NOMO-1 (cell line): ENCODE results near the gene C16orf78.
"Not testable (repeated sequence)": the region's sequence is repeated elsewhere in the genome, so short reads cannot be mapped to it uniquely, and the experiment has no call there.

Source experiments
- DNase-seq, 2 experiments: peaks; one replicate each; lab custom pipeline; 2025; ENCODE audit not compliant: unreplicated experiment in 2 of 2; lab: John Stamatoyannopoulos, UW

Gene C16orf78

DNA sequence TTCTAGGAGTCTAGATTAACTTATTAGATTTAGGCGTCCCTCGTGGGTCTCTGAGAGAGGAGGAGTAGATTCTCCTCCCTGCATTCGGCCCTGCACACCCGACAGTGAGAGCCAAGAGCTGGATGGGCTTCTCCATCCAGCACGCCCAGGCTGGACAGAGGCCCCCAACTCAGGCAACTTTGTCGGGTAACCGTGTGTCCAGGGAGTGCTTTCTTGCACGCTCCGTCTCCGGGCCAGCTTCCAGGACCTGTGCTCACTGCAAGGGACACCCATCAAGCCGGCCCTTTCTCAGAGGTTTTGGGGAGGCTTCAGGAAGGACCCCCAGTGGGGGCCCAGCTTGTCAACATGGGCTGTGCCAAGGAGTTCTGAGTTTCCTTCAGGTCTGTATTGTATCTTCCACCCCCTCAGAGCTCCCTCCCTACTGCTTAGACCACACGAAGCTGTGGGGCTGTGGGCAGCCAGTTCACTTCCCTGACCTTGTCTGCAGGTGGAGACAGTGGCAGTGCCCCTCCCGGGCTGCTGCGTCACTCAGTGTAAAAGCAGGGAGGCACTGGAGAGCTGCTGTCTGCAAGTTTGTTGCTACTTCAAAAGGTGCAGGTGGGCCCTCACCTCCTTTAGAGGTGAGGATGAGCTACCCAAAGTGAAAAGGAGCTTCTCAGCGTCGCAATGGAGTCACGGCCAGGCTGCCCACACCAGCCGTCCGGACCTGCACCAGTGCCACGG is 24.0 kb upstream of the C16orf78 start:
- no peak for DNase-seq

DNA sequence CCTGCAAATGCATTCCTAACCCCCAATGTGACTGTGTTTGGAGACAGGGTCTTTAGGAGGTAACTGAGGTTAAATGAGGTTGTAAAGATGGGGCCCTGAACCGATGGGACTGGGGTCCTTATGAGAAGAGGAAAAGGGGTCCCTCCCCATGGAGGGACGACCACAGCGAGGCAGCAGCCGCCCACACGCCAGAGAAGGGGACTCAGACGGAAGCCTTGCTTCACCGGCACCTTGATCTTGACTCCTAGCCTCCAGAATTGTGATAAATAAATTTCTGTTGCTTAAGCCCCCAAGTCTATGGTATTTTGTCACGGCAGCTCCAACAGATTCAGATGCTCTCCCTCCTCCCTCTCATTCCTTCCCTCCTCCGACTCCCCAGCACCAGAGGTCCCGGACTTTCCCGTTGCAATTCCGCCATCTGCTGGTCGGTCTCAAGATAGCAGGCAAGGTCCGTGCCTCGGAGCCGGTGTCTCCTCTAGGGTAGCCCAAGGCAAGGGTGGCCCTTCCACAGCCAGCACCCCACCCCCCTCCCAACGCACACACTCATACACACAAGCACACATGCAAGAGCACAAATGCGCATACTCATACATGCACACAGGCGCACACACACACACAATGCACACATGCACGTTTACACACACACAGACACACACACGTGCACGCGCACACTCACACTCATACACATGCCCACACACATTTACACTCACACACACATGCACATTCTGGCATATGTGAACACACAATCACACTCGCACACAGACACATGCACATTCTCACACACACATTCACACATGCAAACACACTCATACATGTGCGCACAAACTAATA is 23.1 kb upstream of the C16orf78 start:
- DNase-seq, result peak in 1 of 2 experiments; percentile 4

DNA sequence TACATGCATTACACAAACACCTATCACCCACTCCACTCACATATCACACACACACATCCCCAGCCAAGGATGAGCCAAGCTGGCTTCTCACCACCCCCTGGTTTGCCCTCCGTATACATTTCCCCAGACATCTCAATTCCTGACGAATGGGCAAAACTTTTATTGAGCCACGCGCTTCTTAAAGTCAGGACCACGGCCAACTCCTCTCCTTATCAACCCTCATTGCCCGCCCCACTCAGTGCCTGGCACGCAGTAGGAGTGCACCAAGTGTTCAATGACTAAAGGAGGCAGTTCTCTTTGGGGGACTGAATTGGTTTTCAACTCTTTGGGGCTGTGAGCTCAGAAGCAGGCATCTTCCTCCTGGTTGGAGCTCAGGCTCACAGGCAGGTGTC is 22.5 kb upstream of the C16orf78 start:
- no peak for DNase-seq

DNA sequence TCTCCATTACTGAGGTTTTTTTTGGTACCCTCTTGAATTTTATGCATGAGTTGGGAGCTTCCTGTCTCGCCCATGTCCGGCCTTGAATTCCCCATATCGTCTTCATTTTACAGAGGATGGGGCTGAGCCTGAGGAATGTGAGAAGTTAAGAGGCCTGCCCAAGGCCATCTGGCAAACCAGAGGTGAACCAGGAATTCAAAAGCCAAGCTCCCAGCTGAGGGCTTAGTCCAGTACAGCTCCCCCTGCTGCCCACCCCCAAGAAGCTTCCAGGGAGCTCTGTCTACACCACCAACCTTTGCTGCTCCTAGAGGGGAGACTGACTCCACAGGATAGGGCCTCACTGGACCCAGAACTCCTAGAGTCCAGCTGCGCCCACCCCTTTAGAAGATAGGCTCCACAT is 20.7 kb upstream of the C16orf78 start:
- DNase-seq, result no peak

DNA sequence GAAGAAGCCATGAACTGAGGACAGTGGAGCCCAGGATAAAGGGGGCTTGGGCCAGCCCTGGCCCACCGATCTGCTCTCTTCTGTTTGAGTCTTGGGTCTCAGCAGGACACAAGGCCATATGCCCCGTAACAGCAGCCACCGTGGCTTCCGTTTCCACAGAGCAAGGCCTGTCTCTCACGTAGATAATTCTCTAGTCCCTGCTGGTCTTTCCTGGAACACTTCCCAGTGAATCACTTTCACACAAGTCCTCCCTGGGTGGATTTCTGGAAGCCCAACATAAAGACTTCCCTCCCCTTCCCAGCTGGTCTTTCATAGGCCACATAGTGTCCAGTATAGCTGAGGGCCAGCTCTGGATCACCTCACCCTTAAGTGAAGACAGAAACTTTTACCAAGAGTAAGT is 19.9 kb upstream of the C16orf78 start:
- DNase-seq, result no peak

DNA sequence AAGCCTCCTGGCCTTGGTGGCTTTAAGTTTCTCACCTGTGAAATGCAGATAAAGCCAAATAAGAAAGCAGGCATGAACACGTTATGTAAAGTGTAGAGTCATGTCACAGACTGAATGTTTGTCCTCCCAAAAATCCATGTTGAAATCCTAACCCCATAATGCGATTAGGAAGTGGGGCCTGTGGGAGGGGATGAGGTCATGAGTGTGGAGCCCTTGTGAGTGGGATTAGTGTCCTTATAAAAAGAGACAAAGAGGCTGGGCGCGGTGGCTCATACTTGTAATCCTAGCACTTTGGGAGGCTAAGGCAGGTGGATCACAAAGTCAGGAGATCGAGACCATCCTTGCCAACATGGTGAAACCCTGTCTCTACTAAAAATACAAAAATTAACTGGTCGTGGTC is 19.5 kb upstream of the C16orf78 start:
- no peak for DNase-seq

DNA sequence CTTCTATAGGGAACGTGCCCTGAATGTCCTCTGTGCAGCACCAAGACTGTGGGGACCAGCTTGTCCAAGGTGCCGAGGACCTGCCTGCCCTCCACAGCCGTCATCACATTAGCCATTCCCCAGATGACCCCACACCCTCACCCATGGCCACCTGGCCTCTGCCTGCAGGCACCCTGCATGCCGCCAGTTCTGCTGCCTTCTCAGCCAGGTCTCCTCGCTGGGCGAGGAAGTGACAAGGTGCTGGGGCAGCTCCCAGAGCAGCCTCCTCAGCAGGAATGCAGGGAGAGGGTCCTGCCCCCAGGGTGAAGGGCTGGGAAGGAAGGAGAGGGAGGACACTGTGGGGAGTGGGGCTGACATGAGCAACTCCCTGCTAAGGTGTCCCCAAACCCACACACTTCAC is 18.6 kb upstream of the C16orf78 start:
- DNase-seq, result no peak

DNA sequence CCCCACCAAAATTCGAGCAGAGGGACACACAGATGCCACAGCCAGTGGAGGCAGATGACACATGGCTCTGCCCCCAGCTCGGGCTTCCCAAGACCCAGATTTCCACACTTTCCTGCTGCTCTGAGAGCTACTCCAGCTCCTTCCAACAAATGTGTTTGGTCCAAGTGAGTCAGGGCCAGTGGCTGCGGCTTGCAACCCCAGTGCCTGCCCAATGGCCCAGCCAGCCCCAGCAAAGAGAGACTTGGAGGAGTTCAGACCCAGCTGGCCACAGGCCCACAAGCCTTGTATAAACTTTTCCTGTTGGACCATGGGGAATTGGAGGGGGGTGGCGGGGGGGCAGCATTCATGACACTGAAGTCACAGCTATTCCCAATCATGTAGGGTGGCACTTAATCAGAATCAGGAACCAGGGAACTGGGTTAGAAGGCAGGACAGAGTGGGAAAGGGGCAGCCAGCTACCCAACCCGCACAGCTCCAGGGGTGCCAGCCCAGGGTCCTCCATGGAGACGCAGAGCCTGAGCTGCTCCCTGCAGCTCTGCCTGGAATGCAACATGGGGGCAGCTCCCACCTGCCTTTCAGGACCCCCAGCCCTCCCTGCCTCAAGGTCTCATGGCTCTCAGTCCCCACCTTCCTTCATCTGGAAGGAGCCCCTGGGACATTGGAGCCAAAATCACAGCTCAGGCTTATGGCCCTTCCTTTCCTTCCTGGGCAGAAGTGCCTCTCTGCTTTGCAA is 17.5 kb upstream of the C16orf78 start:
- no peak for DNase-seq

DNA sequence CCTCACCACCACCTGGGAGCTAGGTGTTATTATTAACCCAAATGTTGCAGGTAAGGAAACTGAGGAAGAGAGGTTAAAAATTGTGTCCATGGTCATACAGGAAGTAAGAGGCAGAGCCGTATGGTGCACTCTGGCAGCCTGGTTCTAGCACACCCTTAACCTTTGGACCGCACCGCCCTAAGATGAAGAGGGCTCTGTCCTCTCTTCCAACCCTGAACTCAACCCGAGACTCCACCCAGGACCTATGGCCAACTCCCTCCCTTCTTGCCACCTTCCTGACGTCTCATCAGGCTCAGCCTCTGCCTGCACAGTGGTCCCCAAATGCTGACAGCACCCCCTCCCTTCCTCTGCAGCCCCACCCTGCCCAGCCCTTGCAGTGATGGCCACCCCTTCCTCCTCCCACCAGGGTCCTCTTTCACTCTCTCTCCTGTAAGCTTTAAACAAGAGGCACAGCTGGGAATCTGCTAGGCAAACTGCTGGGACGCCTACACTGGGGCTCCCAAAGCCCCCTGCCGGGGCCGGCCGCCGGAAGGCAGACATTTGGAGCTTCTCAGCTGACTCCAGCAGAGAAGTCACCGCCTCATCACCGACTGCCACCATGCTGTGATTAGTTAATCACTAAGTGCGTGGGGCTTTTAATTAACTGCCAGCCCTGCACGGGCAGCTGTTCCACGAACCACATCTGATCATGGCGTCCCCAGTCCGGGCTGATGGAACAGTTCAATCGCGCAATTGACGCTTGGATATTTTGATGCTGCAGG is 16.7 kb upstream of the C16orf78 start:
- DNase-seq, result no peak

DNA sequence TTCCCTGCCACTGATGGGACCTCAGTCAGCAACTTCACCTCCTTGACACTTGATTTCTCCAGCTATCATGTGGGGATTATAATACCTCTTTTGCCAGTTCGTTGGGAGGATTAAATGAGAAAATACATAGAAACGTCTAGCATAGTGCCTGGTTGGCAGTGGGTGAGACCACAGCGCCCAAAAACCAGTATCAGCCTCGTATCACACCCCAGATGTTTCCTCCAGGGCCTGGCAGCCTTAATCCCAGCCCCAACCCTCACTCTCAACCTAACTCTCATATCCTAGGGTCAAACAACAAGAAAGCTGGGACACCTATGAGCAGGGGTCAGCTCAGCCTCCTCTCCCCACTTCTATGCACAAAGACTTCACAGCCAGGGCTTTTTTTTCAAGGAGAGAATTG is 14.0 kb upstream of the C16orf78 start:
- no peak for DNase-seq

DNA sequence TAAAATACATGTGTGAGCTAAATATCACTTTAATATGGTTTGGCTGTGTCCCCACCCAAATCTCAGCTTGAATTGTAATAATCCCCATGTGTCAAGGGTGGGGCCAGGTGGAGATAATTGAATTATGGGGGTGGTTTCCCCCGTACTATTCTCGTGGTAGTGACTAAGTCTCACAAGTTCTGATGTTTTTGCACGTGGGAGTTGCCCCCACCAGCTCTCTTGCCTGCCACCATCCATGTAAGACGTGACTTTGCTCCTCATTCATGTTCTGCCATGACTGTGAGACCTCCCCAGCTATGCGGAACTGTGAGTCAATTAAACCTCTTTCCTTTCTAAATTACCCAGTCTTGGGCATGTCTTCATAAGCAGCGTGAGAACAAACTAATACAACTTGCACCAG is 11.9 kb upstream of the C16orf78 start:
- DNase-seq, result not testable (repeated sequence)

DNA sequence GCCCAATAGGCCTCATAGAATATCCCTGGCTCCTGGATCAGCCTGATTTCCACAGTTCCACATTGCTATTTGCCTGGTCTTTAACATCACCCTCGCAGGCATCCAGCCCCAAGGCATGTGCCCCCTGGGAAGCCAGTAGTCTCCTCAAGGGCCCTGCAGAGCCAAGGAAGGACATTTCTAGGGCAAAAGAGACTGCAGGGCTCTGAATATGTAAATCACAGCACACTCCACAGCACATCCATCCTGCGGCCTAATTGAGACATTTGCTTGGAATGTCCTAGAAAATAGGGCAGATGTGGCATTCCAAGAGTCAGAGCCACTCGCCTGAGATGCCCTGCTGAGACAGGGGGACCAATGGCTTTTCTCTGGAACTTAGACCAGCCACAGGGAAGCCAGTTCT is 11.4 kb upstream of the C16orf78 start:
- DNase-seq, result no peak

DNA sequence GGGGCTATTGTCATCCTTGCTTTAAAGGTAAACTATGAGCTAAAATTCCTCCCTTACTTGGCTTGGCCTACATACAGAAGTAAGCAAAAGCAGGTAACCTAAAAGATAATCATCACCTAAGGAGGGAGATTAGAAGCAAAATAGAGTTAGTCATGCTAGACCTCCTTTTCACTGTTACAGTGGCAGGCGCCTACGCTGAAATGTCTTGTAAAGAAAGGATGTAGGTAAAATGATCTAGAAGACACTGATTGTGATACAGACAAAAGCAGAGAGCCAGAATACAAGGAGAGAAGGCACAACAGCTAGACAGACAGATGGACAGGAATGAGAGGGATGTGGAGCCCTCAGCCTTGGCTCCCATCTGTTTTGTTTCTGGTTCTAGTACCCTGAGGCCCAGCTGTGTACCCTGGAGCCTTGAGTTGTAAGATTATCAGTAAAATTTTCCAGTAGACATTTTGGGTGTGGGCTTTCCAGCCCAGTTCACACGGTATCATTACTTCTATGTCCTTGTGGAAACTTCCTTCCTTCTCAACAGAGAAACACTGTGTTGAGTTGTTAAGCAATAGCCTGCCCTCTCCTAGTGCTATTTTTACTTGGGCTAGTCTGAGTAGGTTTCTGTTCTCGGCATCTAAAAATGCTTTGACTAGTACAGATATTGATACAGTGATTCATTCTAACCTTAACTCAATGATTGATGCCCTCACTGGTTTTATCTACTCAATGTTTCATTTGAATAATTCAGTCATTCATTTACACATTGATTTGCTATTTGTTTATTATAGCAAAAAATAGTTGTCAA is 7.7 kb upstream of the C16orf78 start:
- peak; percentile 44 to 71 for DNase-seq

DNA sequence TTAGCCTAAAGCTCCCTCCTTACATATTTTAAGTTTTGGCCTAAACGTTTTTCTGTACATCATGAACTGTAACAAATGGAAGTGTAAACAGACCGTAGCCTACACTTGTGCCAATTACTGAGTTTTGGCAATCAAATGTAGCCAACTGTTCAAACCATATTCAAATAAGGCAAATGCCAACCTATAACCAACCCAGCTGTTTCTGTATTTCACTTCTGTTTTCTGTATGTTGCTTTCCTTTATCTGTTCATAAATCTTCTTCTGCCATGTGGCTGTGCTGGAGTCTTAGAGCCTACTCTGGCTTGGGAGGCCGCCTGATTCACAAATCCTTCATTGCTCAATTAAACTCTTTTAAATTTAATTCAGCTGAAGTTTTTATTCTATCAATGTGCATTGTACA is 6.9 kb upstream of the C16orf78 start:
- peak; percentile 79 to 86 for DNase-seq

DNA sequence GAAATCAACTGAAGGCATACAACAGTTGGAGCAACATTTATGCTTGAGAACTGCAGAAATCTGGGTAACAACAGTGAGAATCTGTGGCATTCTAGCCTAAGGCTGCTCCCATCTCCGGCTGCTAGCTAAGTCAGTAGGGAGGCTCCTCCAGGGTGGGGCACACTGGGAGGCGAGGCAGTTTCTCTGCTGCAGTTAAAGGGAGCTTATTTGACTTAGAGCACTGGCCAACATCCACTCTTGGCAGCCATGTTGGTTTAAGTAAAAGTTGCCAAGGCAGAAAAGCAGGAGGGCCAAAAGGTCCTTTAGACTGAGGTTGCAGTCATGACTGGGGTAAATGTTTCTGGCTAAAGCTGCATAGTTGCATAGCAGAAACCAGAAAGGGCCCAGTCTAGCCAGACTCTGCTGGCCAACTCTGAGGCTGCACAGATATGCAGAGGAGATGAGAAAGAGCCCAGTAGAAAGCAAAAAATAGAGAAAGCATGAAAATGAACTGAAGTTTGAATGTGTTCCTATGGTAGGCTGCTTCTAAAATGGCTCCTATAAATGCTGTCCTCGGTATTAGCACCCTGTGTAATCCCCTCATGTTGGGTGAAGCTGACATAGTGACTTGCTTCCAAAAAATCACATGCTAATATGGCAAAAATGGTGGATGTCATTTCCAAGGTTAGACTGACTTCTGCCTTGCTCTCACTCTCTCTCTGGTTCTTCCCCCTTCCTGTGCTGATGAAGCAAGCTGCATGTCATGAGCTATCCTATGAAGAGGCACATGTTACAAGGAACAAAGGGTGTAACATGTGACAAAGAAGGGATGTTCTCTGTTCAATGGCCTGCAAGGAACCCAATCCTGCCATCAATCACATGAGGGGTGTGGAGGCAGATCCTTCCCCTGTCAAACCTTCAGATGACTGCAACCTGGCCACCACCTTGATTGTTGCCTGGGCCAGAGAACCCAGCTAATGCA is 3.7 kb upstream of the C16orf78 start:
- DNase-seq, result no peak

DNA sequence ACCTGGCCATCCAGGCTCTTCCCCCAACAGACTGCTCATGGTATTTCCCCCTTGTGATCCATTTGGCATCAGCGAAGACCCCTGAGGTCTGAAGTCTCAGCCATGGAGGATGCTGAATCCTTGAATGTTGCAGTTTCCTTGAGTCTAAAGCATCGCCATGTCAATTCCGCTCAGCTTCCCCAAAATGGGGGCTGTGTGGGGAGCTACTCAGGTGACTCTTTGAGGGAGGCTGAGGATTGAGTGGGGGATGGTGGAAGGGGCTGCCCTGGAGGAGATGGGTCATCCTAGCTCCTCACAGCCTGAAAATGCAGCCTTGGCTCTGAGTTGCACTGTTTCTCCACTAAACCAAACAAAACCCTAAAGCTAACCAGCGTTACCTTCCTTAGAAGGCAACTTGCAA is 2.6 kb downstream of the C16orf78 start:
- no peak for DNase-seq

DNA sequence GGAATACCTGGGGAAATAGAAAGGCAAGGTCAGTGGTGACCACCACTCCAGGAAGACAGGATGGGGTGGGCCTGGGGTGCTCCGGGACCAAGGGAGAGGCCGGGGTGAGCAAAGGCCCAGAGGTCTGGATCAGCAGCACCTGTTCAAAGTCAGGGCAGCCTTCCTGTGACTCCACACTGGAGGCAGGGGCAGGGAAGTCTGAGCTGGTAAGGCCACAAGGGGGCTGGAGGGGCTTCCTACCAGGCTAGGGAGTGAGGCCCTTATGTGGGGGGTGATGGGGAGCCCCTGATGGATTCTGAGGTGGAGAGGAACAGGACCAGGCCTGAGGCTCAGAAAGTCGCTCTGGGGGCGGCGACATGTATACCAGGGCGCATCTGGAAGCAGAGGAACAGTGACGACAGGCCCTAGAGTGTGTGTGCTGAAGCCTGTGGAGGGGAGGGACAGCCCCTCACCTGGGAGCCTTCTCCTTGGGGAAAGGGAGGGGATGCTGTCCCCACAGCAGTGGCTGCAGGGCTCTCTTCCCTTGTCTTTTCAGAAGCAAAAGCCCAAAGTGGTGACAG is 3.7 kb downstream of the C16orf78 start:
- no peak for DNase-seq

DNA sequence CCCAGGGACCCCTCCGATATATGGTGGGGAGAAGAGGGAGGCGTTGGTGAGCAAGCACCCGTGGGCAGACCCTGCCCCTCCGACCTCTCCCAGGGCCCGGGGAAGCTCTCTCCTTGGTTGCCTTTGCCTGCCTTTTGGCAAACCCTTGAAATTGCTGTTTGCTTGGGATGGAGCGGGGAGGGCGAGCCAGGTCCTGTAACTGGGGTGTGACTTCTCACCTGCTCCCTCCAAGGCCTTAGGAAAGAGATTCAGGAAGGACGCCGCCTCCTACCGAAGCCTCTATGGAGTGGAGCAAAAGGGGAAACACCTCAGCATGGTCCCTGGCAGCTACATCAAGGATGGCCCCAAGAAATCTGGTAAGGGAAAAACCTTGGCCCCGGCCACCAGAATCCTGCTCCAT is 4.6 kb downstream of the C16orf78 start:
- no peak for DNase-seq

DNA sequence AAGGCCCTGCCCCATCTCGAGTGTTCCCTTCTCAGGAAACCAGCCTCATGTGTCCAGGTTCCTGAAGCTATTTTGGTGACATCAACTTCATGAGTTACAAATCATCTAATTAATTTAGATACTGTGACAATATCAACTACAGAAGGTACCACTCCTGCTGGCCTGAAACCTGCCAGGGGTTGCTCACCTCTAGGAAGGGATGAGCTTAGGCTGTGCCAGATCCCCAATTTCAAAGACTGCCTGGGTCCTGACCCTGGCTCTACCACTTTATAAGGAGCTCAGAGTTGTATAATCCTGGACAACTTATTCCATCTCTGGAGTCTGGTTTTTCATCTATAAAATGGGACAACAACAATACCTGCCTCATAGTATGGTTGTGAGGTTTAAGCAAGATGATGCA is 5.2 kb downstream of the C16orf78 start:
- DNase-seq, result no peak
